Measurements from ENCODE around the gene ANKRD17. TPM values are rescaled to one million over a fixed set of nuclear protein-coding genes. Genes with fewer than 3 reads are reported as not detected.

Gene ANKRD17
- total and polyA plus RNA-seq, 9 donors, result 13.2 to 59.7 (median 49.3) TPM

GRCh38 chr4:73127839-73128453, 130.7 kb downstream of the ANKRD17 start:
- WGBS, 3 donors, result 80 to 84% (median 83%) methylated on average over 3 of the region's 3 CpGs
- intact Hi-C loops (cut with DNase I), result no loop called here
- Histone ChIP-seq H3K27me3 (no peaks in the 10 kb centered on the region), H3K9me3 (no peaks in the 10 kb centered on the region), H3K4me3 (no peak overlapping the region), H3K36me3 (no peaks in the 10 kb centered on the region), H3K27ac (no peak overlapping the region), H3K4me1 (ENCODE audit: insufficient read depth) (no peaks in the 10 kb centered on the region)
- TF ChIP-seq CTCF (IDR thresholded peaks at IDR 0.05) (no peak), EP300 (IDR thresholded peaks at IDR 0.05) (no peak), POLR2A (IDR thresholded peaks at IDR 0.05) (no peak)
- DNase-seq, result no peak

DNA sequence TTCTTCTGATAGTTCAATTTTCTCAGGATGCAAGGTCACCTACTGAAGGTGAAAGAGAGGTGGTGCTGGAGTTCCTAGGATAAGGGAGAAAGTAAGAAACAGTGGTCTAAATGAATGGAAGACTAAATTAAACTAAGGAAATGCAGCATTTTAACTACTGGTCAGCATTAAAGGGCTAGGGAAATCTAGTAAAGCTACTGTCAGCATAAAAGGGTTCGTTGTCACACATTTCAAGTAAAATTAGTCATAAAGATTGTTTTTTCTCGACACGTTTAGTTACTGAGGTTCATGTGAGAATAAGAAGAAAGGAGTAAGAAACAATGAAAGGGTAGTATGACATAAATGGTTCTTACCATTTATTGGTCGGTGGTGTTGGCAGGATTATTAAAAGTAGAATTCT, 149.1 kb downstream of the ANKRD17 start:
- intact Hi-C loops (cut with DNase I), result no loop called here
- Histone ChIP-seq H3K27ac (no peak overlapping the region), H3K4me3 (no peak overlapping the region), H3K27me3 (no peaks in the 10 kb centered on the region), H3K9me3 (no peaks in the 10 kb centered on the region), H3K36me3 (no peaks in the 10 kb centered on the region), H3K4me1 (ENCODE audit: insufficient read depth) (no peaks in the 10 kb centered on the region)
- DNase-seq, result no peak
- TF ChIP-seq EP300 (IDR thresholded peaks at IDR 0.05) (no peak), CTCF (IDR thresholded peaks at IDR 0.05) (no peak), POLR2A (IDR thresholded peaks at IDR 0.05) (no peak)
- 94 to 99% (median 97%) methylated on average over 4 of the region's 4 CpGs for WGBS, 3 donors

GRCh38 chr4:73104695-73105094, 153.9 kb downstream of the ANKRD17 start:
- intact Hi-C loops (cut with DNase I), result no loop called here
- no peak for TF ChIP-seq CTCF (IDR thresholded peaks at IDR 0.05)
- no peak for TF ChIP-seq POLR2A (IDR thresholded peaks at IDR 0.05)
- TF ChIP-seq EP300 (IDR thresholded peaks at IDR 0.05), result no peak
- 93 to 96% (median 96%) methylated on average over 5 of the region's 5 CpGs for WGBS, 3 donors

GRCh38 chr4:73103799-73104503, 154.6 kb downstream of the ANKRD17 start:
- no peak for TF ChIP-seq POLR2A (IDR thresholded peaks at IDR 0.05)
- TF ChIP-seq EP300 (IDR thresholded peaks at IDR 0.05), result no peak
- TF ChIP-seq CTCF (IDR thresholded peaks at IDR 0.05), result no peak
- DNase-seq, result no peak

More at GRCh38 chr4:73104695-73105094, 153.9 kb downstream of the ANKRD17 start:
- H3K4me1 ChIP-seq (ENCODE audit: insufficient read depth), result no peaks in the 10 kb centered on the region
- no peaks in the 10 kb centered on the region for H3K9me3 ChIP-seq
- no peaks in the 10 kb centered on the region for H3K36me3 ChIP-seq
- DNase-seq, result no peak
- no peaks in the 10 kb centered on the region for H3K27me3 ChIP-seq
- H3K27ac ChIP-seq, result no peak overlapping the region
- no peak overlapping the region for H3K4me3 ChIP-seq

More at GRCh38 chr4:73103799-73104503, 154.6 kb downstream of the ANKRD17 start:
- H3K36me3 ChIP-seq, result no peaks in the 10 kb centered on the region
- no peaks in the 10 kb centered on the region for H3K4me1 ChIP-seq (ENCODE audit: insufficient read depth)
- intact Hi-C loops (cut with DNase I), result no loop called here
- no peak overlapping the region for H3K4me3 ChIP-seq
- no peaks in the 10 kb centered on the region for H3K9me3 ChIP-seq
- no peak overlapping the region for H3K27ac ChIP-seq
- H3K27me3 ChIP-seq, result no peaks in the 10 kb centered on the region
- WGBS, 3 donors, result 76 to 78% (median 77%) methylated on average over 8 of the region's 8 CpGs
